Testis (tissue), 3 donors: ENCODE measurements around the gene TUBGCP6. TPM values are rescaled to one million over a fixed set of nuclear protein-coding genes. Genes with fewer than 3 reads are reported as not detected.

ENCODE experiments used
- DNase-seq: peaks from one replicate; pipeline ENCODE4 v3.0.0-alpha.2; 2019
- H3K27ac ChIP-seq, 2 donors: fragments of 200-600 bp; sonication (generic); one replicate each; pipeline ENCODE4 v1.5.1; 2019
- H3K27me3 ChIP-seq: fragments of 200-600 bp; sonication (generic); one replicate; pipeline ENCODE4 v1.5.1; 2019
- H3K36me3 ChIP-seq: fragments of 200-600 bp; sonication (generic); one replicate; pipeline ENCODE4 v1.5.1; 2017; ENCODE audit warnings: low read depth; ENCODE audit errors: missing control alignments
- H3K4me1 ChIP-seq: fragments of 200-600 bp; sonication (generic); one replicate; pipeline ENCODE4 v1.5.1; 2019
- H3K4me3 ChIP-seq, 2 donors: fragments of 200-600 bp; sonication (generic); one replicate each; pipeline ENCODE4 v1.5.1; 2017 to 2019
- H3K9me3 ChIP-seq: fragments of 200-600 bp; sonication (generic); one replicate; pipeline ENCODE4 v1.5.1; 2017
- POLR2A ChIP-seq: fragments of 450-650 bp; IDR thresholded peaks from one replicate; pipeline ENCODE4 v1.6.1; 2017; ENCODE audit warnings: antibody characterized with exemption, mild to moderate bottlenecking, moderate library complexity
- WGBS, 2 donors: methylation state at CpG; one replicate each; pipeline ENCODE4 v1.1.5; 2018; 5-methylcytosine and 5-hydroxymethylcytosine counted together
- intact Hi-C: fragments of 100-400 bp; cut with DNase I; formaldehyde crosslinking; loops from one replicate; pipeline ENCODE4 v1.15.1; 2023; ENCODE audit warnings: low total_unique reads
- polyA plus RNA-seq: library from polyadenylated mRNA; stranded (reverse); fragments of 350-450 nt; fragmentation: Illumina TruSeq; extraction: RNeasy Lipid Tissue Mini Kit (QIAGEN cat#74804); gene quantifications from one replicate; pipeline ENCODE4 v1.2.3, GENCODE V29; 2014; ENCODE audit warnings: low read depth, low replicate concordance; ENCODE audit not compliant: insufficient read depth
- total RNA-seq, 2 donors: library from RNA; depleted of rRNA; stranded (reverse); fragments of >200 nt; gene quantifications; one replicate each; pipeline ENCODE4 v1.2.3, GENCODE V29; 2016
- TF ChIP-seq, protein P1 (sequence below), 3 experiments: fragments of 450-650 bp in 2 of 3; fragments of 200-600 bp in 1 of 3; sonication (generic) in 1 of 3; IDR thresholded peaks; one replicate each; pipeline ENCODE4 v1.5.1; 2016 to 2019; ENCODE audit warnings: antibody characterized with exemption in 3 of 3, mild to moderate bottlenecking in 2 of 3, moderate library complexity in 1 of 3

The TUBGCP6 gene
- total and polyA plus RNA-seq, 3 donors from 2014 or later = 40.2 to 143 (median 136) TPM

DNA sequence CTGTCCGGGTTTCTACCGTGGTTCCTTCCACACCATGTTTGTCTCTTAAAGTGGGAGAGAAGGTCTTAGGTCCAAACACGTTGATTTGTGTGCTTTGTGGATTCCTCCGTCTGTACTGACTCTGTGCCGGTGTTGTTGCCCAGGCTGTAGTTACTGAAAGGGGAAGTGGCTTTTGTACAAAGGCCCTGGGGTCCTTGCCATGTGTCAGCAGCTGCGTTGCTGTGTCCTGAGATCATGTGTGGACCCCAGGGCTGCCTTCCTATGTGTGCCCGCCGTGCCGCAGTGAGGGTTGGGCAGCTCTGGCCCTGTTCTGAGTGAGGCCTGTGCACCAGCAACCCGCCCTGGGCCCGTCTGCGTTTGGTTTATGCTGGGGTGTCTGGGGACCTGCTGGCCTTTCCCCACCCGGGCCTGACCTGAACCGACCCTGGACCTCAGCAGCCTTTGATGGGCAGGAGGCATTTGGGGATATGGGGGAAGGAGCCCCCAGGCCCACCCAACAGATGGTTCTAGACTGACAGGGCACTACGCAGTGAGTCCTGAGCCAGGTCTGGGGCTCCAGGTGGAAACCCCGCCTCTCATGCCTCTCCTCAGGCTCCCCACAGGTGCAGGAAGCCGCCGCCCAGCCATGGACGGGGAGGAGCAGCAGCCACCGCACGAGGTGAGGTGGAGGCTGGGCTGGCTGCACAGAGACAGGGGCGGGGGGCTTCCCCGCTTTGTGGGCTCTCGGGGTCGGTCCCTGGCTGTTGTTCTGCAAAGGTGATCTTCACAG is 52.2 kb downstream of the TUBGCP6 start:
- intact Hi-C loops = no loop called here
- H3K36me3 ChIP-seq = no peaks in the 10 kb centered on the region

DNA sequence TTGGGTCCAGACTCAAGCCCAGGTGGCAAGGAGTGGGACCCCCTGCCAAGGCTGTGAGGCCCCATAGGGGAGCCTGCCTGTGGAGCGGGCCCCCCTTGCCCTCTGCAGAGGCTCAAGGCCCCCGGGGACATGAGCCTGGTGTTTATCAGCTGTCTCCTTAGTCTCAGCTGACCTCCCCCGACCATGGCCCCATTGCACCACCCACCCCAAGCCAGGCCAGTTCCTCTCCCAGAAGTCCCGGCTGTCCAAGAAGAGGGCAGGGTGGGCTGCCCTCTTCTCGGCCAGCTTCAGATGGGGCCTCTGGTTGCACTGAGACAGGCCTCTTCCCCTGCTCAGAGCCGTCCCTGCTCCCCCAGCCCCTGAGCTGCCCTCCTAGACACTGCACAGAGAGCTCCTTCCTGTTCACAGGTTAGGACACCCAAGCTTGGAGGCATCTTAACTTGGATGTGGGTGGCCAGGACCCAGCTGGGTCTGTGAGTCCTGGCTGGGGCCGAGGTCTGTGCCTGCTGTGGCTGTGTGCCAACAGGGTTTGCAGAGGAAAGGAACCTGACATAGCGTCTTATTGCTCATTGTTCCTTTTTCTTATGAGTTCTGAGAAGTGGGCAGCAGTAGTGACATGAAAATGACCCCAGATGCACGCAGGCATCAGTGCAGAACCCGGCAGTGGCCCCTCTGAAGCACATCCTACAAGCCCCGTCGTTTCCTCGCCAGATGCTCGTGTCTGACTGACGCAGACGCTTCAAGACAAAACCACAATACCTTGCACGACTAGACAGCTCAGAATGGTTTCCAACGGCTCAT is 53.7 kb downstream of the TUBGCP6 start:
- 67 to 77% methylated on average over 15 to 18 of the region's 18 CpGs for WGBS, 2 donors
- no peaks in the 10 kb centered on the region for H3K36me3 ChIP-seq
- intact Hi-C loops = no loop called here
- no peak for TF ChIP-seq POLR2A
- TF ChIP-seq, protein P1, sequence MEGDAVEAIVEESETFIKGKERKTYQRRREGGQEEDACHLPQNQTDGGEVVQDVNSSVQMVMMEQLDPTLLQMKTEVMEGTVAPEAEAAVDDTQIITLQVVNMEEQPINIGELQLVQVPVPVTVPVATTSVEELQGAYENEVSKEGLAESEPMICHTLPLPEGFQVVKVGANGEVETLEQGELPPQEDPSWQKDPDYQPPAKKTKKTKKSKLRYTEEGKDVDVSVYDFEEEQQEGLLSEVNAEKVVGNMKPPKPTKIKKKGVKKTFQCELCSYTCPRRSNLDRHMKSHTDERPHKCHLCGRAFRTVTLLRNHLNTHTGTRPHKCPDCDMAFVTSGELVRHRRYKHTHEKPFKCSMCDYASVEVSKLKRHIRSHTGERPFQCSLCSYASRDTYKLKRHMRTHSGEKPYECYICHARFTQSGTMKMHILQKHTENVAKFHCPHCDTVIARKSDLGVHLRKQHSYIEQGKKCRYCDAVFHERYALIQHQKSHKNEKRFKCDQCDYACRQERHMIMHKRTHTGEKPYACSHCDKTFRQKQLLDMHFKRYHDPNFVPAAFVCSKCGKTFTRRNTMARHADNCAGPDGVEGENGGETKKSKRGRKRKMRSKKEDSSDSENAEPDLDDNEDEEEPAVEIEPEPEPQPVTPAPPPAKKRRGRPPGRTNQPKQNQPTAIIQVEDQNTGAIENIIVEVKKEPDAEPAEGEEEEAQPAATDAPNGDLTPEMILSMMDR (IDR thresholded peaks at IDR 0.05) = no peak
- H3K4me3 ChIP-seq = peak overlapping the region in 1 of 2 donors; percentile 34
- no peak for DNase-seq
- H3K27me3 ChIP-seq = no peaks in the 10 kb centered on the region
- no peaks in the 10 kb centered on the region for H3K9me3 ChIP-seq
- peaks cover 35% of the 10 kb centered on the region for H3K4me1 ChIP-seq
- peak overlapping the region; percentile 60 to 77 for H3K27ac ChIP-seq

More for the DNA sequence above, 52.2 kb downstream of the TUBGCP6 start:
- WGBS, 2 donors = 87 to 92% methylated on average over 15 to 25 of the region's 25 CpGs
- Histone ChIP-seq H3K9me3 (no peaks in the 10 kb centered on the region), H3K27me3 (no peaks in the 10 kb centered on the region), H3K4me1 (peaks cover 23% of the 10 kb centered on the region), H3K4me3 (no peak overlapping the region), H3K27ac (no peak overlapping the region)
- no peak for DNase-seq
- no peak for TF ChIP-seq POLR2A
- TF ChIP-seq, protein P1 (IDR thresholded peaks at IDR 0.05) = no peak

- H3K4me1 ChIP-seq = peaks cover 35% of the 10 kb centered on the region
- H3K4me3 ChIP-seq = peak overlapping the region in 1 of 2 donors; percentile 34
- H3K36me3 ChIP-seq = no peaks in the 10 kb centered on the region
- H3K9me3 ChIP-seq = no peaks in the 10 kb centered on the region
- 37 to 44% methylated on average over 28 to 39 of the region's 43 CpGs for WGBS, 2 donors
- TF ChIP-seq, protein P1 (IDR thresholded peaks at IDR 0.05) = peak in 1 of 3 experiments; percentile 34
- TF ChIP-seq POLR2A = no peak
- DNase-seq = peak; percentile 75
- H3K27ac ChIP-seq = peak overlapping the region; percentile 60 to 77
- H3K27me3 ChIP-seq = no peaks in the 10 kb centered on the region
- intact Hi-C loops = no loop called here
These were observed 54.5 kb downstream of the TUBGCP6 start for GRCh38 chr22:50190182-50190940.

DNA sequence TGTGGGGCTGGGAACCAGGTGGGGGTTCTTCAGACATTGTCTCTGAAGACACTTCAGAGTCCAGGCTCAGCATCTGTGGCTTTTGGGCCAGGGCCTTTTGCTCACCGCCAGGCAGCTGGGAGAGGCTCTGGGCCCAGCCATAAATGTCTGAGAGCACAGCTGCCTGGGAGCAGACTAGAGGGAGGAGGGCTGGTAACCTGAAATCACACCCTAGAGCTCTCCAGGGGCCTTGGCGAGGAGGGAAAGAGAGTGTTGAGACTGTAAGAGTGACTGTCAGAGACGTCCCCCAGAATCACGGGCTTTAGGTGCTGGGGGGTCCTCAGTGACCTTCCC is 55.0 kb downstream of the TUBGCP6 start:
- Histone ChIP-seq H3K4me1 (peaks cover 35% of the 10 kb centered on the region), H3K36me3 (no peaks in the 10 kb centered on the region), H3K9me3 (no peaks in the 10 kb centered on the region), H3K4me3 (no peak overlapping the region), H3K27ac (peak overlapping the region; percentile 60 to 77), H3K27me3 (no peaks in the 10 kb centered on the region)
- no peak for TF ChIP-seq POLR2A
- TF ChIP-seq, protein P1 (IDR thresholded peaks at IDR 0.05) = no peak
- DNase-seq = no peak
- WGBS, 2 donors = 32 to 49% methylated on average over 3 to 4 of the region's 4 CpGs
- intact Hi-C loops = no loop called here
